Sigmoid colon (tissue), 7 donors: ENCODE results near the gene CCNI2. TPM values are rescaled to one million over a fixed set of nuclear protein-coding genes. Genes with fewer than 3 reads are reported as not detected.
A peak's percentile ranks its signal among the peaks of the same experiment; 100 is the strongest.

Source experiments
- DNase-seq: peaks from one replicate; pipeline ENCODE4 v3.0.0-alpha.2; 2019
- H3K27ac ChIP-seq, 4 donors: fragments of 200-600 bp; sonication (generic); one replicate each; pipeline ENCODE4 v1.5.1; 2016 to 2019; ENCODE audit warnings: mild to moderate bottlenecking in 1 of 4
- H3K27me3 ChIP-seq, 3 donors: fragments of 200-600 bp; sonication (generic); one replicate each; pipeline ENCODE4 v1.5.1; 2019; ENCODE audit warnings: mild to moderate bottlenecking in 1 of 3
- H3K36me3 ChIP-seq, 4 donors: fragments of 200-600 bp; sonication (generic); one replicate each; pipeline ENCODE4 v1.5.1; 2016 to 2019
- H3K4me1 ChIP-seq, 4 donors: fragments of 200-600 bp; sonication (generic); one replicate each; pipeline ENCODE4 v1.5.1; 2017 to 2019
- H3K4me3 ChIP-seq, 4 donors: fragments of 200-600 bp; sonication (generic); one replicate each; pipeline ENCODE4 v1.5.1; 2017 to 2019; ENCODE audit warnings: mild to moderate bottlenecking in 2 of 4, moderate library complexity in 1 of 4
- H3K9me3 ChIP-seq, 4 donors: fragments of 200-600 bp in 3 of 4; sonication (generic) in 3 of 4; one replicate each; pipeline versions ENCODE4 v1.5.1 to v1.6.1; 2013 to 2019
- EP300 ChIP-seq, 4 donors: sonication (generic); formaldehyde crosslinking; IDR thresholded peaks; one replicate each; pipeline ENCODE4 v1.6.1; 2017; ENCODE audit warnings: antibody characterized with exemption in 4 of 4
- POLR2A ChIP-seq, 2 donors: fragments of 450-650 bp; IDR thresholded peaks; one replicate each; pipeline ENCODE4 v1.6.1; 2016; ENCODE audit warnings: antibody characterized with exemption in 2 of 2, mild to moderate bottlenecking in 2 of 2, moderate library complexity in 2 of 2
- POLR2AphosphoS5 ChIP-seq, 4 donors: sonication (generic); formaldehyde crosslinking; IDR thresholded peaks; one replicate each; pipeline ENCODE4 v1.6.1; 2017; ENCODE audit warnings: antibody characterized with exemption in 4 of 4
- WGBS, 2 donors: extraction: QIAGEN DNeasy Blood & Tissue Kit; methylation state at CpG; one replicate each; pipeline ENCODE4 v1.1.7; 2013; 5-methylcytosine and 5-hydroxymethylcytosine counted together
- intact Hi-C: fragments of 100-400 bp; cut with DNase I; formaldehyde crosslinking; loops from one replicate; pipeline ENCODE4 v1.15.1; 2023
- polyA plus RNA-seq, 3 donors: library from polyadenylated mRNA; stranded (reverse); fragments of 200-250 nt; gene quantifications; one replicate each; pipeline ENCODE4 v1.2.3, GENCODE V29; 2013
- total RNA-seq, 4 donors: library from RNA; depleted of rRNA; stranded (reverse); fragments of >200 nt; gene quantifications; one replicate each; pipeline ENCODE4 v1.1.0, GENCODE V29; 2016
- TF ChIP-seq, protein P1 (sequence below), 4 experiments: fragments of 450-650 bp in 3 of 4; fragments of 200-600 bp in 1 of 4; IDR thresholded peaks; one replicate each; pipeline ENCODE4 v1.5.1; 2016 to 2019; ENCODE audit warnings: antibody characterized with exemption in 4 of 4, mild to moderate bottlenecking in 3 of 4, moderate library complexity in 2 of 4
- donor health status: healthy with polysubstance abuse.
- donor health status: Bipolar disorder and iron deficiency.
- donor health status: healthy.

CCNI2 gene
- total and polyA plus RNA-seq, 7 donors: 1.4 to 5.3 (median 2.1) TPM; not detected in 3

DNA sequence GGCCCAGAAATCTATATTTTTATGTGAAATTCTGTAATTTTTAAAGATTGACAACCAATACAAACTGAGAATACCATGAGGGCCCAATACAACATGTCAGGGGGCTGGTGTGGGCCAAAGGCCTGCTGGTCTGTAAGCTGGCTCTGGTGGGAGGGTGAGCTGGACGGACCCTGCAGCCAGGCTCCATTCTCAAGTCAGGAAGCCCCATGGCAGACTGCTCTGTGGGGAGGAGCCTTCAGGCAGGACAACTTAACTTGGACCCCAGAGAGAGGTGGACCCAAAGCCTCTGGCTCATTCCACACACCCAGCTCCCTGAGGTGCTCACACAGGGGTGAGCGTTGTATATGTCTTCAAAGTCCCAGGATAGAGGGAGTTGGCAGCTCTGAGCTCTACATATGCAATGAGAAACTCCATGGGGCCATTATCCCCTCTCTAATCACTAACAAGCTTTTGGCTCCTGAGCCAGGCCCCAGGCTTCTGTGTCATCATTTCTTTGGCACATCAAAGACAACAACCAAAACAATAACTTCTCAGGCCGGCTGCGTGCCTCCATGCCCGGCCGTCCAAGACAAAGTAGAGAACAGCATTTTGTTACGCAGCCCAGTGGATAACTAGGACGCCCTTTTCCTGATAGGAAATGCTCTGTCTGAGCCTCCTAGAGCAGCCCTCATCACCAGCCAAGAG is 23.4 kb downstream of the CCNI2 start:
- DNase-seq: peak; percentile 62
- 84 to 94% methylated on average over 8 of the region's 8 CpGs for WGBS, 2 donors
- H3K27ac ChIP-seq: peak overlapping the region in 3 of 4 donors; percentile 38 to 64 (median 46)
- intact Hi-C loops: no loop called here
- H3K9me3 ChIP-seq: no peaks in the 10 kb centered on the region
- H3K4me1 ChIP-seq: peaks cover 0 to 51% (median 34%) of the 10 kb centered on the region in 4 donors
- H3K4me3 ChIP-seq: no peak overlapping the region
- no peaks in the 10 kb centered on the region for H3K27me3 ChIP-seq
- H3K36me3 ChIP-seq: no peaks in the 10 kb centered on the region
- TF ChIP-seq EP300 (IDR thresholded peaks at IDR 0.05): no peak
- TF ChIP-seq POLR2AphosphoS5 (IDR thresholded peaks at IDR 0.05): no peak
- TF ChIP-seq POLR2A (IDR thresholded peaks at IDR 0.05): no peak
- TF ChIP-seq, protein P1, sequence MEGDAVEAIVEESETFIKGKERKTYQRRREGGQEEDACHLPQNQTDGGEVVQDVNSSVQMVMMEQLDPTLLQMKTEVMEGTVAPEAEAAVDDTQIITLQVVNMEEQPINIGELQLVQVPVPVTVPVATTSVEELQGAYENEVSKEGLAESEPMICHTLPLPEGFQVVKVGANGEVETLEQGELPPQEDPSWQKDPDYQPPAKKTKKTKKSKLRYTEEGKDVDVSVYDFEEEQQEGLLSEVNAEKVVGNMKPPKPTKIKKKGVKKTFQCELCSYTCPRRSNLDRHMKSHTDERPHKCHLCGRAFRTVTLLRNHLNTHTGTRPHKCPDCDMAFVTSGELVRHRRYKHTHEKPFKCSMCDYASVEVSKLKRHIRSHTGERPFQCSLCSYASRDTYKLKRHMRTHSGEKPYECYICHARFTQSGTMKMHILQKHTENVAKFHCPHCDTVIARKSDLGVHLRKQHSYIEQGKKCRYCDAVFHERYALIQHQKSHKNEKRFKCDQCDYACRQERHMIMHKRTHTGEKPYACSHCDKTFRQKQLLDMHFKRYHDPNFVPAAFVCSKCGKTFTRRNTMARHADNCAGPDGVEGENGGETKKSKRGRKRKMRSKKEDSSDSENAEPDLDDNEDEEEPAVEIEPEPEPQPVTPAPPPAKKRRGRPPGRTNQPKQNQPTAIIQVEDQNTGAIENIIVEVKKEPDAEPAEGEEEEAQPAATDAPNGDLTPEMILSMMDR (IDR thresholded peaks at IDR 0.05): no peak

DNA sequence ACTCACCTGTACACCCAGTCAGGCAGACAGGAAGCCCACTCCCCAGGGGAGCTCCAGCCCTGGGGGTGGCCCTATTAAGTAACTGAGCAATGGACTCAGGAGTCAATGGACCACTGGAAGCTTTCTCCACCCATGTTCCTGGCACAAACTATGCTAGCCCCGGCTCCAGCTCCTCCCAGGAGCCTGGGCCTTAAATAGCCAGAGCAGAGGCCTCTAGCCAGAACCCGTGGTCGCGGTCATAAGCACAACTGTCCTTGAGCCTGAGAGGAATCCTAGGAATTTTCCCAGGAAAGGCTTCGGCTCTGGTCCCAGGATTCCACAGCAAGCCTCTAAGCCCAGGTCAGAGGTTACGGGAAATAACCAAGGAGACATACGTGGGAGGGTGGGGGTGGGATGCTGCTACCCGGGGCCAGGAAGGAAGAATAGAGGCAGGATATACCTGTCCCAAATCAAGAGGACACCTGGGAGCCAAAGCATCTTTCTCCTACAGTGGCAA is 24.3 kb downstream of the CCNI2 start:
- peak; percentile 81 for DNase-seq
- no peak for TF ChIP-seq POLR2AphosphoS5 (IDR thresholded peaks at IDR 0.05)
- TF ChIP-seq, protein P1 (IDR thresholded peaks at IDR 0.05): no peak
- TF ChIP-seq POLR2A (IDR thresholded peaks at IDR 0.05): no peak
- TF ChIP-seq EP300 (IDR thresholded peaks at IDR 0.05): no peak
- H3K9me3 ChIP-seq: no peaks in the 10 kb centered on the region
- H3K36me3 ChIP-seq: no peaks in the 10 kb centered on the region
- intact Hi-C loops: no loop called here
- WGBS, 2 donors: 76 to 90% methylated on average over 8 of the region's 8 CpGs
- peak overlapping the region in 3 of 4 donors; percentile 38 to 64 (median 46) for H3K27ac ChIP-seq
- peaks cover 0 to 59% (median 43%) of the 10 kb centered on the region in 4 donors for H3K4me1 ChIP-seq
- no peak overlapping the region for H3K4me3 ChIP-seq
- no peaks in the 10 kb centered on the region for H3K27me3 ChIP-seq

DNA sequence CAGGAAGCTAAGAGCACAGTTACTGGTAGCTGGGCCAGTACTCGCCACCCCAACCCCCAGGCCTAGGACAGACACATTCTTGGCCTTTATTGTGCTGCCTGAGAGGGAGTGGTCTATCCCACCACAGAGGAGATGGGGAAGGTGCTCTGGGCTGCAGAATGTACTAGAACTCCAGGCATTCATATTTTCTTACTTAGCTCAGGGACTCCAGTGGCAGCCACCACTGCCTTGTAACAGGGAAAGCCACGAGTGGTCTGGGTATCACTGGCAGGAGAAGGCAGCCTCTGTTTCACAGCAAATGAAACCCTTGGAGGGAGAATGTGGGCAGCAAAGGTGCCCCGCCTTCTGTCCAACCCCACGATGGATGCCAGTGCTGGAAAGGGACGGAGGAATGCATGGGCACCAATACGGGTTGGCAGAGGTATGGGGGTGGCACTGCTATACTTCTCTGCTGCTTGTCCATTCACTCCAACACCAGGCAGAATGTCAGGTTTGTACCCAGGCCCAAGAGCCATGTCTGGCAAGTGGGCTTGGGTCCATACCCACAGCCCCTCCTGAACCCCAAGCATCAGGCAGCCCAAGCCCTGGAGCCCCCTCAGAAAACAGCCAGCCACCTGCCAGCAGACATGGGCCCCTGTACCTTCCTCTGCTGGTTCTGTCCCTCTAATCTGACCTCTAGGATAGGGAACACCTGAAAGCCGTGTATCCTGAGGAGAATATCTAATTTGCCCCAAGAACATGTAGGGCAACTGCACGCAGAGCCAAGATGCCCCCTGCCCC is 25.3 kb downstream of the CCNI2 start:
- H3K4me3 ChIP-seq: no peak overlapping the region
- intact Hi-C loops: no loop called here
- no peaks in the 10 kb centered on the region for H3K27me3 ChIP-seq
- no peaks in the 10 kb centered on the region for H3K36me3 ChIP-seq
- peak; percentile 35 for DNase-seq
- WGBS, 2 donors: 67 to 92% methylated on average over 8 of the region's 8 CpGs
- peak overlapping the region in 3 of 4 donors; percentile 36 to 64 (median 46) for H3K27ac ChIP-seq
- peaks cover 0 to 53% (median 38%) of the 10 kb centered on the region in 4 donors for H3K4me1 ChIP-seq
- TF ChIP-seq POLR2A (IDR thresholded peaks at IDR 0.05) (no peak), POLR2AphosphoS5 (IDR thresholded peaks at IDR 0.05) (no peak), EP300 (IDR thresholded peaks at IDR 0.05) (no peak)
- TF ChIP-seq, protein P1 (IDR thresholded peaks at IDR 0.05): no peak
- no peaks in the 10 kb centered on the region for H3K9me3 ChIP-seq

DNA sequence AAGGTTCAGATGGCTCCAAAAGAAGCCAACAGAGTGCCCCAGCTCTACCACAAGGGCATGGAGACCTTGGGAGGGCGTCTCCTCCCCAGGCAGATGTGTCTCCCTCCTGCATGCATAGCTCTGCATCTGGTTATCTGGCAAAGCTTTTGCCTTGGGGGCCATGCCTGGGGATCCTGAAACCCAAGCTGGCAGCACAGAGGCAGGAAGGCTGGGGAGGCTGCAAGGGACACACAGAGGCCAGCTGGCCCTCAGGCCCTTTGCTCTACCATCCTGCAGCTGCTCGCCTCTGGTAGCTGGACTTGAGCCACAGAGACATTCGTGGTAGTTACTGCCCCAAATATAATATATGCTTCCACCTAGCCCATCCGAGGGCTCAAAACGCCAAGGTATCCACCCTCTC is 25.9 kb downstream of the CCNI2 start:
- TF ChIP-seq POLR2AphosphoS5 (IDR thresholded peaks at IDR 0.05) (no peak), EP300 (IDR thresholded peaks at IDR 0.05) (no peak)
- peak; percentile 37 for DNase-seq
- Histone ChIP-seq H3K9me3 (no peaks in the 10 kb centered on the region), H3K27me3 (no peaks in the 10 kb centered on the region), H3K27ac (no peak overlapping the region), H3K36me3 (no peaks in the 10 kb centered on the region), H3K4me3 (no peak overlapping the region), H3K4me1 (peaks cover 0 to 53% (median 39%) of the 10 kb centered on the region in 4 donors)
- 84 to 86% methylated on average over 5 of the region's 5 CpGs for WGBS, 2 donors
- intact Hi-C loops: no loop called here
